GM13977 (cell line): ENCODE results near the gene CLDN20.

ENCODE experiments used
- DNase-seq: peaks from one replicate; pipeline ENCODE4 v3.0.0; 2012; ENCODE audit warnings: low spot score
- CTCF ChIP-seq: IDR thresholded peaks from 2 replicates; pipeline ENCODE4 v1.5.1; 2012; ENCODE audit warnings: mild to moderate bottlenecking, control low read depth; ENCODE audit not compliant: insufficient read depth; ENCODE audit errors: extremely low read depth, missing control alignments
- in situ Hi-C: fragments of 300-500 bp; cut with MboI; formaldehyde crosslinking; loops from one replicate; pipeline ENCODE4 v1.12.0; 2022; ENCODE audit warnings: low sequenced_read_pairs, low pct_unique_long_range_greater_than_20kb, mixed read lengths, inconsistent platforms; ENCODE audit not compliant: unreplicated experiment

Gene CLDN20

GRCh38 chr6:155248008-155249001 is 15.5 kb upstream of the CLDN20 start:
- in situ Hi-C loops = no loop called here
- DNase-seq = peak; percentile 77
- TF ChIP-seq CTCF = peak; percentile 61

- TF ChIP-seq CTCF = no peak
- in situ Hi-C loops = loop anchor here (25.0 kb wide), 1 partner anchor 564 kb away; no protein-coding TSS in a partner anchor
- no peak for DNase-seq
Observed at GRCh38 chr6:155250701-155251381, 13.0 kb upstream of the CLDN20 start.

- in situ Hi-C loops = loop anchor here (25.0 kb wide), 1 partner anchor 565 kb away; no protein-coding TSS in a partner anchor
- no peak for TF ChIP-seq CTCF
- no peak for DNase-seq
Observed at GRCh38 chr6:155252581-155252980, 11.2 kb upstream of the CLDN20 start.

GRCh38 chr6:155253337-155253736 is 10.5 kb upstream of the CLDN20 start:
- in situ Hi-C loops = loop anchor here (25.0 kb wide), 1 partner anchor 566 kb away; no protein-coding TSS in a partner anchor
- TF ChIP-seq CTCF = no peak
- DNase-seq = no peak

- no peak for DNase-seq
- in situ Hi-C loops = loop anchor here (25.0 kb wide), 1 partner anchor 567 kb away; no protein-coding TSS in a partner anchor
- TF ChIP-seq CTCF = no peak
Observed at GRCh38 chr6:155254139-155254538, 9.7 kb upstream of the CLDN20 start.

- TF ChIP-seq CTCF = no peak
- in situ Hi-C loops = loop anchor here (25.0 kb wide), 1 partner anchor 569 kb away; no protein-coding TSS in a partner anchor
- no peak for DNase-seq
Observed at GRCh38 chr6:155256122-155256795, 7.6 kb upstream of the CLDN20 start.
